ENCODE results near the gene COMP.

Gene COMP

DNA sequence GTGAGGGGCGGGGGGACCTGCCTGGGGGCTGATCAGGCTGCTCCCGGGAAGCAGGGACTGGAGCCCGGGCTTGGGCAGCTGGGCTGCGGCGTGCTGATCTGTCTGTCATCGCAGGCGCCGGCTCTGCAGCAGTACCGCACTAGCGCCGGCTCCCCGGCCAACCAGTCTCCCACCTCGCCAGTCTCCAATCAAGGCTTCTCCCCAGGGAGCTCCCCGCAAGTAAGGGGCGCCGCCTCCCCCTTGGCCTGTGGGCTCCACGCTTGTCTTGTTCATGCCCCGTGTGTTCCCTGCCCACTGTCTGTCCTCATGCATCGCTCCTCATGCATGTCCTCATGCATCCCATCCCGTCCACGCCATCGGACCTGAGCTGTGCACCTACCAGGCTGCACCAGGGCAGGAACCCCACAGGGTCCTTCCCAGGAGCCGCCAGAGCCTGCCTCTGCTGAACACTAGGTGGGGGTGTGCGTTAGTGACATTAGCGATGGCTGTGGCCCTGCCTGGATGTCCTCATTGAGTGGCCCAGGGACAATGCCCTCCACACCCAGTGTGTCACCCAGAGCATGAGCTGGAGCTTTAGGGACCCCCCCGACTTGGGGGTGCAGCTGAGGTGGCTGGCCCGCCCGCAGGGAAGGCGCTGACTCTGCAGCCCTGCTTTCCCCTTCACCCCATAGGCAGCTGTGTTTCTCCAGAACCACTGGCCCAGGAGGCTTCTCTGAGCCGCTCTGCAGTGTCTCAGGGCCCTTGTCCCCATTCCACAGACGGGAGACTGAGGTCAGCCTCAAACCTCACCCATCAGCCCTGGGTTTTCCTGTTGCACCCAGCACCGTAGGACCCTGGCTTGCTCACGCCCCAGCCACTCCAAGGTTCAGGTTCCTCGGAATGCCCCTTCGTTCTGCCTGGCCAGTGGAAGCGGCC is 19.5 kb downstream of the COMP start:
- no peaks in the 10 kb centered on the region for H3K9me3 ChIP-seq (ENCODE audit: control insufficient read depth, low read depth, low read length)
- no peaks in the 10 kb centered on the region for H3K36me3 ChIP-seq (ENCODE audit: control insufficient read depth, low read depth, low read length)
- peaks cover 92% of the 10 kb centered on the region for H3K27me3 ChIP-seq (ENCODE audit: control insufficient read depth, insufficient read depth, low read length)
- no peak overlapping the region for H3K27ac ChIP-seq (ENCODE audit: low read length)
- H3K4me3 ChIP-seq (ENCODE audit: low read length), result no peak overlapping the region
- no peaks in the 10 kb centered on the region for H3K4me1 ChIP-seq (ENCODE audit: control insufficient read depth, low read depth, low read length)
- no peak overlapping the region for H3K9ac ChIP-seq (ENCODE audit: low read length)

DNA sequence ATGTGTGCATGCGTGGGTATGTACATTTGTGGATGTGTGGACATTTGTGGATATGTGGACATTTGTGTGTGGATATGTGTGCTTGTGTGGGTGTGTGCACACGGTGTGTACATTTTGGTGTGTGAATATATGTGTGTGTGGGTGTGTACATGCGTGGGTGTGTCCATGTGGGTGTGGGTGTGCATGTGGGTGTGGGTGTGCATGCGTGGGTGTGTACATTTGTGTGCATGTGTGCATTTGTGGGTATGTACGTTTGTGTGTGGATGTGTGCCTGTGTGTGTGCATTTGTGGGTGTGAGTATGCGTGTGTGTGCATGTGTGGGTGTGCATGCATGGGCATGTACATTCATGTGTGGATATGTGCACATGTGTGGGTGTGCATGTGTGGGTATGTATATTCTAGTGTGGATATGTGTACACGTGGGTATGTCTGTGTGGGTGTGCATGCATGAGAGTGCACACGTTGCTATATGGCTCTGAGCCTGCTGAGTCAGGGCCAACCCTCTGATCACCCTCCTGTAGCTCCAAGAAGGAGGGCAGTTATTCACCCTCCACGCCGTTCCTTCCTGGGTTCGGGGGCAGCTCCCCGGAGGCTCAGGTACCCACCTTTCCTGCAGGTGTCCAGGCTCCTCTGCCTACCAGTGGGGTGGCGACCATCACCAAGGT is 20.3 kb downstream of the COMP start:
- H3K36me3 ChIP-seq (ENCODE audit: control insufficient read depth, low read depth, low read length), result no peaks in the 10 kb centered on the region
- no peak overlapping the region for H3K9ac ChIP-seq (ENCODE audit: low read length)
- no peaks in the 10 kb centered on the region for H3K4me1 ChIP-seq (ENCODE audit: control insufficient read depth, low read depth, low read length)
- H3K27me3 ChIP-seq (ENCODE audit: control insufficient read depth, insufficient read depth, low read length), result peaks cover 89% of the 10 kb centered on the region
- no peaks in the 10 kb centered on the region for H3K9me3 ChIP-seq (ENCODE audit: control insufficient read depth, low read depth, low read length)
- no peak overlapping the region for H3K4me3 ChIP-seq (ENCODE audit: low read length)
- no peak overlapping the region for H3K27ac ChIP-seq (ENCODE audit: low read length)

DNA sequence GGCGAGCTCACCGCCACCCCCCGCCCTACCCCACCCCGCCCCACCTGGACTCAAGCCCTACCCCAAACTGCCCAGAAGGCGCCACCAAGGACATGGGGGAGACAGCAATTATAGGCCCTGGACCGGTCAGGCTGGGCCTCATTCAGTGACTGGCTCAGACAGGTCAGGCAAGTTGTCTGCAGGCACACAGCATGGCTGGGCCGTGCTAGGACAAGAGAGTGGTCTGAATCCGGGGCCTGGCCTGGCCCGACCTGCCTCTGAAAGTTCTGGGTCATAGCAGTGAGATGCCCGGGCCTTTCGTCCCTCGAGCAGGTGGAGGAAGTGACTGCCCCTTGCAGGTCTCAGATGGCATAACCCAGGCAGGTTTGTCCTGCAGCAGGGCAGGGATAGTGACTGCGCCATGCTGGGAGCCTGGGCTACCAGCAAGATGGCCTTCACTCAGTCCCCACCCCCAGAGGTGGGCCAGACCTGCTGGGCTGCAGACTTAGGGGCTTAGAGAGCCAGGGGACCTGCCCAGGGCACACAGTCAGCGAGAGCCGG is 21.0 kb downstream of the COMP start:
- H3K27me3 ChIP-seq (ENCODE audit: control insufficient read depth, insufficient read depth, low read length), result peaks cover 88% of the 10 kb centered on the region

DNA sequence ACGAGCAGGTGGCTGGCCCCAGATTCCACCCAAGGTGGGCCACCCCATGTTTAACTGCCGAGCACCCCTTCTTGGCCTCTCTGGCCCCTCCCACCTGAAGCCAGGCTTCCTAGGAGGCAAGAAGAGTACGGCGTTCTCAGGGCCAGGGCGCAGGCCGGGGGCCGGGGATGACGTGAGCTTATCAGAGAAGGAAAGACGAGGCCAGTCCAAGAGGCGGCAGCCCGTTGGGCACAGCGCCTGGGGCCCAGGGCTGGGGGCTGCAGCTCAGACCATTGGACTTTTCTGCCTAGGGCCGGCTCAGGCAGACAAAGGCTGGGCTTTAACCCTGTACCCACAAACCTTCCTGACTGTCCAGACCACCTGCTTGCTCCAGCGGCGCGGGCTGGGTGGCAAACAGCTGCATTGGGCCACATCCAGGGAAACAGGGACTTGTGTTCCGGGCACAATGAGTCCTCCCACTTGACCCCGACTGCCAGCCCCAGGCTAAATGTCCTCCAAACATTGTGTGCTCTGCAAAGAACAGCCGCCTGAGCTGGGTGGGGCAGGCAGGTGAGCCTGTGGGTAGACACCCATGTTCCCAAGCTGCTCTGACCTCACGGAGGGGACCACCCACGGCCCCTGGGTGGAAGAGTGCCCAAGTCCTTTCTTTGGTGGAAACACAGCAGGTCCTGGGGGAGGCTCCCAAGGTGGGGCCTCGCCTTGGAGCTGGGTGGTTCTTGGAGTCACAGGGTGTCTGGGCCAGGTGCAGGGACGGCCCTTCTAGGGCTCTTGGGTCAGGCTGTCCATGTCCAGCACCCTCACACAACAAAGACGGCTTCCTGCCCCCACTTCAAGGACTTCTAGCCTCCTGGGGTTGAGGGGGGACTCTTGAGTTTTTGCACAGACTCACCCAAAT is 21.9 kb downstream of the COMP start:
- peaks cover 88% of the 10 kb centered on the region for H3K27me3 ChIP-seq (ENCODE audit: control insufficient read depth, insufficient read depth, low read length)

More for the DNA sequence above, 21.0 kb downstream of the COMP start:
- no peaks in the 10 kb centered on the region for H3K36me3 ChIP-seq (ENCODE audit: control insufficient read depth, low read depth, low read length)
- H3K9me3 ChIP-seq (ENCODE audit: control insufficient read depth, low read depth, low read length), result no peaks in the 10 kb centered on the region
- H3K4me3 ChIP-seq (ENCODE audit: low read length), result no peak overlapping the region
- H3K9ac ChIP-seq (ENCODE audit: low read length), result no peak overlapping the region
- H3K4me1 ChIP-seq (ENCODE audit: control insufficient read depth, low read depth, low read length), result no peaks in the 10 kb centered on the region
- H3K27ac ChIP-seq (ENCODE audit: low read length), result no peak overlapping the region

DNA sequence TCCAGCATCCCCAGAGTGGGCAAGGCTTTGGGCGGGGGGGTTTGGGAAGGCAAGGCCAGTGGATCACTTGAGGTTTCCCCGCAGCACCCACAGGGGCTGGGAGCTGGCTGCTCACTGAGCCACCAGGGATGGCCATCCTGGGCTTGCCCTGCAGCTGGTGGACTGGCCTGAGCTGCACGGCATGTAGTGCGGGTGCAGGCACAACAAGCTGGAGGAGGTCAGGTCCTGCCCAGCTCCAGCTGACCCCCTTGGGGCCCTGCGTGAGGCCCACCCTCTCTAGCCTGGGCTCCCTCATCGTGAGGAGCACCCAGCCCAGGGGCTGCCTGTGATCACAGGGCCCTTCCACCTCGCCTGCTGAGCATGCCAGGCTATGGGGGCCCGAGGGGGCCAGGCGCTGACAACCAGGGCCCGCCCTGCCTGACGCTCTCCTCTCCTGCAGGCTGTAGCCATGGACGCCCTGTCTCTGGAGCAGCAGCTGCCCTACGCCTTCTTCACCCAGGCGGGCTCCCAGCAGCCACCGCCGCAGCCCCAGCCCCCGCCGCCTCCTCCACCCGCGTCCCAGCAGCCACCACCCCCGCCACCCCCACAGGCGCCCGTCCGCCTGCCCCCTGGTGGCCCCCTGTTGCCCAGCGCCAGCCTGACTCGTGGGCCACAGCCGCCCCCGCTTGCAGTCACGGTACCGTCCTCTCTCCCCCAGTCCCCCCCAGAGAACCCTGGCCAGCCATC is 22.9 kb downstream of the COMP start:
- H3K4me1 ChIP-seq (ENCODE audit: control insufficient read depth, low read depth, low read length), result no peaks in the 10 kb centered on the region
- H3K27ac ChIP-seq (ENCODE audit: low read length), result no peak overlapping the region
- H3K27me3 ChIP-seq (ENCODE audit: control insufficient read depth, insufficient read depth, low read length), result peaks cover 84% of the 10 kb centered on the region
- no peak overlapping the region for H3K4me3 ChIP-seq (ENCODE audit: low read length)
- no peaks in the 10 kb centered on the region for H3K9me3 ChIP-seq (ENCODE audit: control insufficient read depth, low read depth, low read length)
- H3K36me3 ChIP-seq (ENCODE audit: control insufficient read depth, low read depth, low read length), result no peaks in the 10 kb centered on the region
- no peak overlapping the region for H3K9ac ChIP-seq (ENCODE audit: low read length)

More for the DNA sequence above, 21.9 kb downstream of the COMP start:
- no peak overlapping the region for H3K4me3 ChIP-seq (ENCODE audit: low read length)
- H3K4me1 ChIP-seq (ENCODE audit: control insufficient read depth, low read depth, low read length), result no peaks in the 10 kb centered on the region
- no peaks in the 10 kb centered on the region for H3K9me3 ChIP-seq (ENCODE audit: control insufficient read depth, low read depth, low read length)
- no peaks in the 10 kb centered on the region for H3K36me3 ChIP-seq (ENCODE audit: control insufficient read depth, low read depth, low read length)
- H3K27ac ChIP-seq (ENCODE audit: low read length), result no peak overlapping the region
- no peak overlapping the region for H3K9ac ChIP-seq (ENCODE audit: low read length)

DNA sequence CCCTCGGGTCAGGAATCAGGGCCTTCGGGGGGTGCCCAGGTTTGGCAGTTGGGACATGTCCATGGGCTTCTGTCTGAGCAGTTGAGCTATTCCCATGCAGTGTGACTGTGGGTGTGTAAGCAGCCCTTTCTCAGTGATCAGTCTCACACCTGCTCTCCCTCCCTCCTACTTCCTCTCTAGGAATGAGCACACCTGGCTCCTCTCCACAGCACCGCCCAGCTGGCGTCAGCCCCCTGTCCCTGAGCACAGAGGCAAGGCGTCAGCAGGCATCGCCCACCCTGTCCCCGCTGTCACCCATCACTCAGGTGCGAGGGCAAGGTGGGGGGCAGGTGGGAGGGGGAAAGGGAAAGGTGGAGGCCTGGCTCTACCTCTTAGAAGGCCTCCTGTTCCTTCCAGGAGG is 25.9 kb downstream of the COMP start:
- Histone ChIP-seq H3K36me3 (ENCODE audit: control insufficient read depth, low read depth, low read length) (no peaks in the 10 kb centered on the region), H3K9me3 (ENCODE audit: control insufficient read depth, low read depth, low read length) (no peaks in the 10 kb centered on the region), H3K27me3 (ENCODE audit: control insufficient read depth, insufficient read depth, low read length) (peaks cover 54% of the 10 kb centered on the region), H3K4me3 (ENCODE audit: low read length) (no peak overlapping the region), H3K9ac (ENCODE audit: low read length) (no peak overlapping the region), H3K27ac (ENCODE audit: low read length) (no peak overlapping the region), H3K4me1 (ENCODE audit: control insufficient read depth, low read depth, low read length) (no peaks in the 10 kb centered on the region)

DNA sequence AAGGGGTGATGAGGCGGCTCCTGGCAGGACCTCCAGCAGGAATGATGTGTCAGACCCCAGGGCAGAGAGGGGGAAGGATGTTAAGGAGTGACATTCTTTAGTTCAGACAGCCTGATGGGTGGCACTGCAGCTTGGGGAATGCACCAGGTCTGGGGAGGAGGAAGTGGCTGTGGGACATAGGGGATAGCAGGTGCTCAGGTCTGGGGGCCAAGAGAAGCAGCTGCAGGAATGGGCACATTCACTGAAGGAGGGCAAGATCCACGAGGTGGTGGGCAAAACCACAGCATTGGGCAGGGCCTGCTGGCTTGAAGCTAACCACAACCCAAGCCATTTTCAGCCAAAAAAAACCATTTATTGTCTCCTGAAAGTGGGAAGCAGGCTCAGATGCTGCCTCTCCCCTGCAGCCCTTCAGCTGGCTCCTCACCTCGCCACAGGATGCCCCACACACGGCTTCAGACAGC is 26.5 kb downstream of the COMP start:
- no peaks in the 10 kb centered on the region for H3K36me3 ChIP-seq (ENCODE audit: control insufficient read depth, low read depth, low read length)
- no peak overlapping the region for H3K27ac ChIP-seq (ENCODE audit: low read length)
- H3K9ac ChIP-seq (ENCODE audit: low read length), result no peak overlapping the region
- H3K9me3 ChIP-seq (ENCODE audit: control insufficient read depth, low read depth, low read length), result no peaks in the 10 kb centered on the region
- no peaks in the 10 kb centered on the region for H3K4me1 ChIP-seq (ENCODE audit: control insufficient read depth, low read depth, low read length)
- no peak overlapping the region for H3K4me3 ChIP-seq (ENCODE audit: low read length)
- H3K27me3 ChIP-seq (ENCODE audit: control insufficient read depth, insufficient read depth, low read length), result peaks cover 50% of the 10 kb centered on the region

DNA sequence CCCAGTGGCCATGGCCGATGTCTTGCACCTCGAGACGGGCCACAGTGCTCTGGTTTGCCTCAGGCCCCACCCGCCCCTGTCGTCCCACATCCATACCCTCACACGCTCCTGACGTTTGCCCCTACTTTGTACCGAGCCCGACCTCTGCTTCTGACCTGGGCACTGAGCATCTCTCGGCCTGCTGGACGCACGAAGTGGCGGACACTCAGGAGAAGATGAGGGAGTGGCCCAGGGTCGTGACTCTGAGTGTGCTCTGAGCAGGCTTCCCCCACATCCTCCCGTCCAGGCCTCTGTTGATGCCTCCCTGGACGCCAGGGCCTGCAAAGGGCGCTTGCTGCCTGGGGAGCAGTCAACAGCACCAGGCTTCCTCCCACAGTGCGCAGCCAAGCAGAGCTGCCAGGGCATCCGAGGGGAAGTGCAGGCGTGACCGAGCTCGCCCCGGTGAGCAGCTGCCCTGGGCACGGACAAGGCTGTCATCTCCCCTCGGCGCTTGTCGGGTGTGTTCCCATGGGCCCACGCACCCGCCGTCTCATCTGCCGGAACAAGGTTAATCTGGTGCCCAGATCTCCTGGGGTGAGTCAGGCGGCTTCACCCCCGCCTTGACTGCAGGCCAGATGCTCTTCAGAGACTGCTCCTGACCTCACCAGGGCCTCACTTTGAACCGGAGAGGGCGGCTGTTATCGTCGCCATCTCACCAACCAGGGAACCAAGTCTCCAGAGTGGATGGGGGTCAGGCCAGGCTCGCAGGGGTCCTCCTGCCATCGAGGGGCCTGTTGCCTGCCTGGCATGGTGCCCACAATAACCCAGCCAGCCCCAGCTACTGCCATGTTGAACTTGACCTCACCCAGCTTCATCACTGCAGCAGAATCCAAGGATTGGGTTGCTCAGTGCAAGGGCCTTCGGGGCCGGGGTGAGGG is 27.2 kb downstream of the COMP start:
- H3K4me3 ChIP-seq (ENCODE audit: low read length), result no peak overlapping the region
- no peak overlapping the region for H3K27ac ChIP-seq (ENCODE audit: low read length)
- H3K4me1 ChIP-seq (ENCODE audit: control insufficient read depth, low read depth, low read length), result no peaks in the 10 kb centered on the region
- peaks cover 44% of the 10 kb centered on the region for H3K27me3 ChIP-seq (ENCODE audit: control insufficient read depth, insufficient read depth, low read length)
- no peaks in the 10 kb centered on the region for H3K36me3 ChIP-seq (ENCODE audit: control insufficient read depth, low read depth, low read length)
- no peak overlapping the region for H3K9ac ChIP-seq (ENCODE audit: low read length)
- H3K9me3 ChIP-seq (ENCODE audit: control insufficient read depth, low read depth, low read length), result no peaks in the 10 kb centered on the region

DNA sequence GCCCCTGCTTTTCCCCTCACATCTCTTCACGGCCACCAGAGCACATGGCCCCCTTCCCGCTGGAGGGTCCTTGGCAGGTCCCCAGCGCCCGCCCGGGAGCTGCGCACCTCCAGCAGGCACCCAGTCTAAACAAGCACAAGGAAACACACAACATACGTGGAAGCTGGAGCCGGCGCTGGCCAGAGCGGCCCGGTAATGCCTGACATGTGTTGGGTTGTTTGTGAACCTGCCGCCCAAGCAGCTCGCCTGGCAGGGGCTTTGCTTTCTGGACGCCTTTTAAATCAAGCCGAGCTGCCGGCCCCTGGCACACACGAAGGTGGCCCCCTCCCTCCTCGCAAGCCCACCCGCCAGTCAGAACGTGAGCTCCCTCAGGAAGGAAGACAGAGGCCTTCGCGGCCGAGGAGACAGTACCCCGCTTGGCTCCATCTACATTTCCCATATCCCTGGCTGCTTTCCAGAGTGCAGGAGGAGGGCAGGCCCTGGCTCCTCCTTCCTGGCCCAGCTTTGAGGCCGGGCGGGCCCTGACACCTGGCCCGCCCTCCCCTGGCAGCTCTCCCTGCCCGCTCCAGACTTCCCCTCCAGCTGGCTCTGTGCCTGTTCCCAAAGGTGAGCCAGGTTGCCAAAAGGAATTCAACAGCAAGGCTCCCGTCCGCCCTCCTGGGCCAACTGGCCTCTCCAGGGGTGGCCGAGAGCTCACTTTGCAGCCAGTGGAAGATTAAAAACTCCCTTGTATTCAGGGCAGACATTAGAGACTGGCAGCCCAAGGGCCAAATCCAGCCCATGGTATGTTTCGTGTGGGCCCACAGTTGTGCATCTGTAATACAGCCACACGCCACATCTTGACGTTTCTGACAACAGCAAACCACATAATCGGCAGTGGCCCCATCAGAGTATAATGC is 28.7 kb downstream of the COMP start:
- Histone ChIP-seq H3K27ac (ENCODE audit: low read length) (no peak overlapping the region), H3K4me3 (ENCODE audit: low read length) (no peak overlapping the region), H3K4me1 (ENCODE audit: control insufficient read depth, low read depth, low read length) (no peaks in the 10 kb centered on the region), H3K27me3 (ENCODE audit: control insufficient read depth, insufficient read depth, low read length) (peaks cover 33% of the 10 kb centered on the region), H3K36me3 (ENCODE audit: control insufficient read depth, low read depth, low read length) (no peaks in the 10 kb centered on the region), H3K9me3 (ENCODE audit: control insufficient read depth, low read depth, low read length) (no peaks in the 10 kb centered on the region), H3K9ac (ENCODE audit: low read length) (no peak overlapping the region)

Data from iPS-18a (cell line).